ENCODE data around the gene NPHS1.
"Not testable (repeated sequence)": the region's sequence is repeated elsewhere in the genome, so short reads cannot be mapped to it uniquely, and the experiment has no call there.

NPHS1 gene

GRCh38 chr19:35871611-35872010 lies 19.3 kb upstream of the NPHS1 start:
- Histone ChIP-seq H3K4me3 (ENCODE audit: low read depth, low read length, poor library complexity, severe bottlenecking) (no peak overlapping the region), H3F3A (ENCODE audit: insufficient read depth, low read length) (no peaks in the 10 kb centered on the region), H3K27me3 (ENCODE audit: insufficient read depth, low read length) (peaks cover 4% of the 10 kb centered on the region; the same call in 1 of the 2 replicates), H3K36me3 (ENCODE audit: insufficient read depth, low read length) (no peaks in the 10 kb centered on the region), H2AFZ (ENCODE audit: low read length) (no peak overlapping the region), H3K79me2 (ENCODE audit: insufficient read depth, low read length) (no peaks in the 10 kb centered on the region), H3K9ac (ENCODE audit: low read length) (no peak overlapping the region), H3K4me1 (ENCODE audit: insufficient read depth, low read length, severe bottlenecking) (peaks cover 18% of the 10 kb centered on the region), H3K9me2 (ENCODE audit: low read depth, low read length) (no peaks in the 10 kb centered on the region), H3K27ac (ENCODE audit: low read depth, low read length, poor library complexity, severe bottlenecking) (no peak overlapping the region), H4K20me1 (ENCODE audit: insufficient read depth, low read length) (no peaks in the 10 kb centered on the region), H3K9me3 (ENCODE audit: low read length) (no peaks in the 10 kb centered on the region), H3K4me2 (ENCODE audit: low read length) (no peak overlapping the region)
- no peak for TF ChIP-seq EZH2 (IDR thresholded peaks at IDR 0.05; ENCODE audit: borderline replicate concordance, low read length)
- TF ChIP-seq CTCF (IDR thresholded peaks at IDR 0.05; ENCODE audit: low read length): no peak

- Histone ChIP-seq H2AFZ (ENCODE audit: low read length) (no peak overlapping the region), H3K9me3 (ENCODE audit: low read length) (no peaks in the 10 kb centered on the region), H3K4me1 (ENCODE audit: insufficient read depth, low read length, severe bottlenecking) (peaks cover 18% of the 10 kb centered on the region), H3K36me3 (ENCODE audit: insufficient read depth, low read length) (no peaks in the 10 kb centered on the region), H3K9ac (ENCODE audit: low read length) (no peak overlapping the region), H3K9me2 (ENCODE audit: low read depth, low read length) (no peaks in the 10 kb centered on the region), H3K4me2 (ENCODE audit: low read length) (no peak overlapping the region), H3F3A (ENCODE audit: insufficient read depth, low read length) (no peaks in the 10 kb centered on the region), H3K27ac (ENCODE audit: low read depth, low read length, poor library complexity, severe bottlenecking) (no peak overlapping the region), H3K4me3 (ENCODE audit: low read depth, low read length, poor library complexity, severe bottlenecking) (no peak overlapping the region), H3K27me3 (ENCODE audit: insufficient read depth, low read length) (peaks cover 4% of the 10 kb centered on the region; the same call in 1 of the 2 replicates), H4K20me1 (ENCODE audit: insufficient read depth, low read length) (no peaks in the 10 kb centered on the region), H3K79me2 (ENCODE audit: insufficient read depth, low read length) (no peaks in the 10 kb centered on the region)
- TF ChIP-seq EZH2 (IDR thresholded peaks at IDR 0.05; ENCODE audit: borderline replicate concordance, low read length) (no peak), CTCF (IDR thresholded peaks at IDR 0.05; ENCODE audit: low read length) (no peak)
Observed at GRCh38 chr19:35870798-35871197, 18.5 kb upstream of the NPHS1 start.

GRCh38 chr19:35870124-35870736 lies 17.9 kb upstream of the NPHS1 start:
- H4K20me1 ChIP-seq (ENCODE audit: insufficient read depth, low read length); H3K36me3 ChIP-seq (ENCODE audit: insufficient read depth, low read length); H3K9me3 ChIP-seq (ENCODE audit: low read length); H3K79me2 ChIP-seq (ENCODE audit: insufficient read depth, low read length); H3K27me3 ChIP-seq (ENCODE audit: insufficient read depth, low read length); H2AFZ ChIP-seq (ENCODE audit: low read length); H3K9ac ChIP-seq (ENCODE audit: low read length); H3K9me2 ChIP-seq (ENCODE audit: low read depth, low read length); H3K27ac ChIP-seq (ENCODE audit: low read depth, low read length, poor library complexity, severe bottlenecking); H3F3A ChIP-seq (ENCODE audit: insufficient read depth, low read length): not testable (repeated sequence)
- peak overlapping the region; percentile 44 for H3K4me3 ChIP-seq (ENCODE audit: low read depth, low read length, poor library complexity, severe bottlenecking)
- peaks cover 18% of the 10 kb centered on the region for H3K4me1 ChIP-seq (ENCODE audit: insufficient read depth, low read length, severe bottlenecking)
- H3K4me2 ChIP-seq (ENCODE audit: low read length): peak overlapping the region; percentile 52
